Fibroblast of the conjunctiva (primary cell): ENCODE data around the gene SMURF1.
"Not testable (repeated sequence)": the region's sequence is repeated elsewhere in the genome, so short reads cannot be mapped to it uniquely, and the experiment has no call there.

Experiments used
- DNase-seq: peaks from one replicate; pipeline ENCODE4 v3.0.0-alpha.2; 2010; ENCODE audit warnings: low read depth

Gene SMURF1

DNA sequence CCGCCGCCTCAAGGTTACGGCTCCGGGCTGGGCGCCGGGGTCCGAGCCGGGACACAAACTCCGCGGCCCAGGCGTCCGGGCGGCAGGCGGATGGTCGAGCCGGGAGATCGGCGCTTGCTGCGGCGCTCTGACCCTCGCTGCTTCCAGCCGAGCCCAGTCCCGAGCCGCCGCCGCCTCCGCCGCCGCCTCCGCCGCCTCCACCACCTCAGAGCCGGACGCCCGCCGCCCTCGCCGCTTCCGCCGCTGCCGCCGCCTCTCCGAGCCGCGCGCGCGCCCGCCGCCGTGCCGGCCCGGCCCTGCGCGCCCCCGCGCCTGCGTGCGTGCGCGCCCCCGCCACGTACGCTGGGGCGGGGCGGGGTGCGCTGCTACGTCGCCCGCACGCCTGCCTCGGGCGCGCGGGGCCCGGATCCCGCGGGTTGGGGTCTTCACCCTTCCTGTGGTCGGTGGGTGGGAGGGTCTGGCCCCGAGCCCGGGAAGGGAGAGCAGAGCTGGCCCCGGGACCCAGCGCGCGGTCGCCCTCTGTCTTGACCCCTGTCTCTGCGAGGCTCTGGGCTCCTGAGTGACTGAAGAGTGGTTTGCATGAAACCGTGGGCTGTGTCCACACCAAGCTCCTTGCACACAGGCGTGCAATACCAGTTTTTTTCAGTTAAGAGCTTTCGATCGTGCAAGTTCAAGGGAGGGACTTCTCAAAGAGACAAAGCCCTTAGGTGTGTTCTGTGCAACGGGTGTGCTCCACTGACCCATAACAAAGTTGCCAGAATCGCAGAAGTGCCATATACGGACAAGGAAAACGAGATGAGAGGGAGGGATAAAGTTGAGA lies at the start of gene SMURF1:
Gene SMURF1, minus strand, starts transcription at position 256 of the 820 bp plus-strand sequence. CDS start 328 bp downstream, outside the sequence.
- no peak for DNase-seq

DNA sequence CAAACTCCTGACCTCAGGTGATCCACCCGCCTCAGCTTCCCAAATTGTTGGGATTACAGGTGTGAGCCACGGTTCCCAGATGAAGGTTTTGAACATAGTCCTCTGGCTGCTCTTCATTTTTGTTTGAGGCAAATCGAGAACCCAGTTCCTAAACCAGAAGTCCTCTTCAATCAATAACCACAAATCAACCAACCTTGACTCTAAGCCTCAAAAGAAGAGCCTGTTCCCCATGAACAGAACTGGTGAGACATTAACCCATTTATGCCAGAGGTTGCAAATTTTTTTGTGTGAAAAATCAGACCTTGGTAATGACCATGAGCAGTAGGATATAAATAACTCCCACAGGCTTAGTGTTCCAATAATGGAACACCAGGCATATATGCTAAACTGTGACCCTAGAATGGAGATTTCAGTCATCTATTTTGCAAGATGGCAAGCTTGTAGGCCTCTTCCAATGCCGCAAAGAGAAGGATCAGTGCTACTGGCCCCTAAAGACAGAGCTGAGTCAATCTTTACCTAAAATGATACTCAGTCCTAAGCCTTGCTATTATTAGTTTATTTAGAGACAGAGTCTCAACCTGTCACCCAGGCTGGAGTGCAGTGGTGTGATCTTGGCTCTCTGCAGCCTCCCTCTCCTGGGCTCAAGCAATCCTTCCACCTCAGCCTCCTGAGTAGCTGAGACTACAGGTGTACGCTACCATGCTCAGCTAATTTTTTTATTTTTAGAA lies 48.1 kb upstream of the SMURF1 start:
- no peak for DNase-seq

DNA sequence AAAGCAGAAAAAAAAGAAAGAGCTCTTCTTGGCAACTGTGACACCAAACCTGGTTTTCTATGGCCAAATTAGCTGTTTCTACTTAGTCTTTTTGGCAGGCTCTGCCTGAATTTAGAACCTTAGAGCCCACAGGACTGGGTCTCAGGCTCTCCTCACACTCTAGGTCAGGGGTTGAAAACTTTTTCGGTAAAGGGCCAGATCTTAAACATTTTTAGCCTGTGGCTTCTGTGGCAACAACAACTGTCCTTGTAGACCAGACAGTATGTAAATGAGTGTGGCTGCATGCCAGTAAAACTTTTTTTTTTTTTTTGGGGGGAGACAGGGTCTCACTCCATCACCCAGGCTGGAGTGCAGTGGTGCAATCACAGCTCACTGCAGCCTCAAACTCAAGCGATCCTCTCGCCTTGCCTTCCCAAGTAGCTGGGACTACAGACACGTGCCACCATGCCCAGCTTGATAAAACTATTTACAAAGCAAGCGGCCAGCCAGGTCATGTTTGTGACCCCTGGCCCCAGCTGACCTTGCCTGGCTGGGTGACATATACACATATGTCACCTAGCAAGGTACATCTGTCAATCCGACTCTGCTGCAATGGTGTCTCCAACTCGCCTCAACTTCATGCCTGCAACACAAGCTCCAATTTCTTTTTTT lies 46.6 kb upstream of the SMURF1 start:
- DNase-seq, result no peak

DNA sequence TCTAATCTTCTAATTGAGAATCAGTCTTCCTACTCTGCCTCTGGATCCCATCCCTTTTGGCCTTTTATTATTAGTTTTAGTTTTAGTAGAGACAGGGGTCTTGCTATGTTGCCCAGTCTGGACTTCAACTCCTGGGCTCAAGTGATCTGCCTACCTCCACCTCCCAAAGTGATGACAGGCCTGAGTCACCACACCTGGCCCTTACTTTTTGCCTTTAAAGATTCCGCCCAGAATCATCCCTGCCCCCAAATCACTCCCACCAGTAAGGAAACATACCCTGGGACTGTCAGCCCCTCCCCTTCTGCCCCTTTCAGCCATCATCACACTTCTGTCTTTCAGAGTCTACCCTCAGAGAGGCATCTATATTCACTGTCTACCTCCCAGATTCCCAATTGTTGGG lies 45.3 kb upstream of the SMURF1 start:
- DNase-seq, result no peak

DNA sequence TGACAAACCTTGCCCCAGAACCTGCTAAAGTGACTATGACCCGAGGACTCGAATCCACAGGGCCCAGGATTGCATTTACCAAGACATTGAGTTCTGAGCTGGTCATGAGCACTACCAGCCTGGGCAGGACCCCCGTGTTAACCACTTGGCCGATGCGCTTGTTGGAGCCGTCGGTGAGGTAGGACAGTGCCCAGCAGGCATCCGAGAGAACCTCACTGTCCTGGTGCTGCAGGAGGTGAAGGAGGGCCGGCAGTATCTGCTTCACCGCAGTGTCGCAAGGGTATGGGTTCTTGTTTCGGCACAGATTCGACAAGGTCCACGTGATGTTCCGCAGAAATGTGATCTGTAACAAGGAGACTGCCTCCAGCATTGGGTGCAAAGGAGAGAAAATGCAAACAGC lies 44.3 kb upstream of the SMURF1 start:
- DNase-seq, result no peak

DNA sequence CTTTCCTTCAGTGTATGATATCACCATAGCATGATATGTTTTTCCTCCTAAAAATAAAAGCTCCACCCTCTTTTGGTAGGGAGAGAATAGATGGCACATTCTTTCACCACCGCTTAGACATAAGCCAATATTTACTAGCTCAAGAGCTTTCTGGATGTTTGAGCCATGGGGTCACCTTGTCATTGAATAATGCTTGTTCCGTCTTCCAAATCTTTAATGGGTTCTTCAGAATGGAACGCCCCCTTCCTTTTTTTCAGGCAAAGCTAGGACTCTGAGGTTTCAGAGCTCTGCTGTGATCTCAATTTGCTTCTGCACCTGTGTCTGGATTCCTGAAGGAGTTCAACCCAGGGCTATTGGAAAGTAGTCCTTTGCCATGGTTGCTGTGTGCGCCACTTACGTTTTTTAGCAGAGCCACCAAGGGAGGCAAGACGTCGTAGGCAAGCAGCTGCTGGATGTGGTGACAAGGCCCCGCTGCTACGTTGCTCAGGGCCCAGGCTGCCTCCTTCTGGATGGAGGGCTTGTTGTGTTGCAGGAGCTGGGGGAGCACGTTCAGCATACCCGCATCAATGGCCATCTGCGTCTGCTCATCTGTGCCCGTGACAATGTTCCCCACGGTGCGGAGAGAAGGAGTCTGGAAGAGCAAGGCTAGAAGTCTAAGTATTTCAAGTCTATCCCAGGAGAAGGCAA lies 40.8 kb upstream of the SMURF1 start:
- no peak for DNase-seq

DNA sequence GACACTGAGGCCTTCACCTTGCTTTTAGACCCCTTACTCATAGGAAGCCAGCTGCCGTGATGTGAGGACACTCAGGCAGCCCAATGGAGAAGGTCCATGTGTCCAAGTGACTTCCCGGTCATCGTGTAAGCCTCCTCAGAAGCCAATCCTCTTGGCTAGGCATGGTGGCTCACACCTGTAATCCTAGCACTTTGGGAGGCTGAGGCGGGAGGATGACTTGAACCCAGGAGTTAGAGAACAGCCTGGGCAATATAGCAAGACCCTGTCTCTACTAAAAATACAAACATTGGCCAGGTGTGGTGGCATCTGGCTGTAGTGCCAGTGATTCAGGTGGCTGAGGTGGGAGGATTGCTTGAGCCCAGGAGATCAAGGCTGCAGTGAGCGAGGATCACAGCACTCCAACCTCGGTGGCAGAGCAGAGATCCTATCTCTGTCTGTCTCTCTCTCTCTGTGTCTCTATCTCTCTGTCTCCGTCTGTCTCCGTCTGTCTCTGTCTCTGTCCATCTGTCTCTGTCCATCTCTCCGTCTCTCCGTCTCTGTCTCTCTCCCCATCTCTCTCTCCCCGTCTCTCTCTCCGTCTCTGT lies 36.3 kb upstream of the SMURF1 start:
- DNase-seq, result no peak

DNA sequence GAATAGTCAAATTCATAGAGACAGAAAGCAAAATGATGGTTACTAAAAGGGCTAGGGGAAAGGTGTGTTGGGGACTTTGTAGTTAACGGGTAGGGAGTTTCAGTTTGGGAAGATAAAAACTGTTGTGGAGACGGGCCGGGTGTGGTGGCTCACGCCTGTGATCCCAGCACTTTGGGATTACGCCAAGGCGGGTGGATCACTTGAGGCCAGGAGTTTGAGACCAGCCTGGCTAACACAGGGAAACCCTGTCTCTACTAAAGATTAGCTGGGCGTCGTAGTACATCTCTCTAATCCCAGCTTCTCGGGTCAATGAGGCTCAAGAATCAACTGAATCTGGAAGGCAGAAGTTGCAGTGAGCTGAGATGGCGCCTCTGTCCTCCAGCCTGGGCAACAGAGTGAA lies 33.3 kb upstream of the SMURF1 start:
- no peak for DNase-seq

DNA sequence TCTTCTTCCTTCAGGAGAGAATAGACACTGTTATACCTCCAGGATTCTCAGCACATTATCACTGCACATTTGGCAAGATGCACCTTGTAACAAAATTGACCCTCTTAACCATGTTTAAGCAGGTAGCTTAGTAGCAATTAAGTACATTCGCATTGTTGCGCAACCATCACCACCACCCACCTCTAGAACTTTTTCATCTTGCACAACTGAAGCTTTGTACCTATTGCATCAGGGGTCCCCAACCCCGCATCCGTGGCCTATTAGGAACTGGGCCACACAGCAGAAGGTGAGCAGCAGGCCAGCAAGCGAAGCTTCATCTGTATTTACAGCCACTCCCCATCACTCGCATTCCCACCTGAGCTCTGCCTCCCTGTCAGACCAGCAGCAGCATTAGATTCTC lies 29.9 kb upstream of the SMURF1 start:
- DNase-seq, result no peak

DNA sequence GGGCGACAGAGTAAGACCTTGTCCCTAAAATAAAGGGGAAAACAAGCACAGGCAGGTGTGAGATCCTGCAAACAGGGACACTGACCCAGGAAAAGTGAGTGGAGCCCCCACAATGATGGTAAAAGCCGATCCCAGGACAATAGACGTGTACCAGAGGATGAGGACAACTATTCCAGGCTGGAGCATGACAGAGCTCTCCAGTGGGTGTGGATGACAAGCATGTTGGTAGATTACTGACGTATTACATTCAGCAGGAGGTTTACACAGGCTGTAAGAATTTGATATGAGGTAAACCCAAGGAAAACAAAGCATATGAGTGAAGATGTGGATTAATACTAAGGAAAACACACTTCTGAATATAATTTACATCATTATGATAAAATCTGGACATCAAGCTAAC lies 27.8 kb upstream of the SMURF1 start:
- DNase-seq, result no peak

DNA sequence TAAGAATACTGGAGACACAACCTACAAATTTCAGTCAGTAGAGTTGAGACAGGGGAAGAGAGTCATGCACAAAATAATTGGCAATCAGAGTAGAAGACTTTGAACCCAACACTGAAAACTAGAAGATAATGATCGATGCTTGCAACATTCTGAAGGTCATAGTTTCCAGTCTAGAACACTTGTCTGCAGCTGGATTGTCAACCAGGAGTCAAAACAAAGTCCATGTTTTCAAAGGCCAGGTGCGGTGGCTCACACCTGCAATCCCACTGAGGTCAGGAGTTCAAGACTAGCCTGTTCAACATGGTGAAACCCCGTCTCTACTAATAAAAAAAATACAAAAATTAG lies 26.8 kb upstream of the SMURF1 start:
- no peak for DNase-seq

DNA sequence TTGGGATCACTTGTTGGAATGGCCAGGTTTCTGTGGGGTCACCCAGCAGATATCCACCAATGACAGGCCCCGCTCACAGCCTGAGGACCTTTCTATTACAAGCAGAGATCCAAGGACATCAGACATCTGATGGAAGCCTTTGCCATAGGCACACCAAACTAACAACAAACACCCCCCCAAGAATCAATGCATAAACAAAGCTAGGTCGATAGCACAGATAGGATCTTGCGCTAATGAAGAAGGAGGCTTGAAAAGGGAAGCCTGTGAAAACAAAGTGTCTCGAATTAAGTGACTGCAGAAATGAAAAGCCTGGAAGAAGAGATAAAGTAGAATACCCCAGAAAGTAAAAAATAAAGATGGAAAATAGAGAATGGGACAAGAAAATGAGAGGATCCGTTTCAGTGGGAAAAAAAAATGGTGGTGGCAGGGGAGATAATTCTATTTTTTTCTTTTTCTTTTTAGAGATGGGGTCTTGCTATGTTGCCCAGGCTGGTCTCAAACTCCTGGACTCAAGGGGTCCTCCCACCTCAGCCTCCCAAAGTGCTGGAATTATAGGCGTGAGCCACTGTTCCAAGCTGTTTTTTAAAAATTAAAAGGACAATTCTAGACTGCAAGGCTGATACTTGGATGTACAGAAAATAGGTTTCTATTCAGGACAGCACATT lies 26.3 kb upstream of the SMURF1 start:
- no peak for DNase-seq

DNA sequence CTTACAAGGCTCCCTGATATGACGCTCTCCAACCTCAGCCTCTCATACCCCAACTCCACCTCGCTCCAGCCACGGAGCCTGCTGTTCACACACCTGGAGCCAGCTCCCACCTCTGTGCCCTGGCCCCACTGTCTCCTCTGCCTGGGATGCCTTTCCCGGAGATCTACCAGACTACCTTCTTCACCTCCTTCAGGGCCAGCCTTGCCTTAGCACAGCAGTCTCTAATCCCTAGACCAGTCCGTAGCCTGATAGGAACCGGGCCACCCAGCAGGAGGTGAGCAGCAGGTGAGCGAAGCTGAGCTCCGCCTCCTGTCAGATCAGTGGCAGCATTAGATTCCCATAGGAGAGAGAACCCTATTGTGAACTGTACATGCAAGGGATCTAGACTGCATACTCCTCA lies 23.2 kb upstream of the SMURF1 start:
- DNase-seq, result no peak

DNA sequence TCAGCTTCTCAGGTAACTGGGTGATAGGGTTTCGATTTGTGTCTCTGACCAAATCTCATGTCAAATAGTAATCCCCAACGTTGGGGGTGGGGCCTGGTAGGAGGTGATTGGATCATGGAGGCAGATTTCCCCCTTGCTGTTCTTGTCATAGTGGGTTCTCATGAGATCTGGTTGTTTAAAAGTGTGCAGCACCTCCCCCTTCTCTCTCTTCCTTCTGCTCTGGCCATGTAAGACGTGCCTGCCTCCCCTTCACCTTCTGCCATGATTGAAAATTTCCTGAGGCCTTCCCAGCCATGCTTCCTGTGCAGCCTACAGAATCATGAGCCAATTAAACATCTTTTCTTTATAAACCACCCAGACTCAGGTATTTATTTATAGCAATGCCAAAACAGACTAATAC lies 21.9 kb upstream of the SMURF1 start:
- no peak for DNase-seq

DNA sequence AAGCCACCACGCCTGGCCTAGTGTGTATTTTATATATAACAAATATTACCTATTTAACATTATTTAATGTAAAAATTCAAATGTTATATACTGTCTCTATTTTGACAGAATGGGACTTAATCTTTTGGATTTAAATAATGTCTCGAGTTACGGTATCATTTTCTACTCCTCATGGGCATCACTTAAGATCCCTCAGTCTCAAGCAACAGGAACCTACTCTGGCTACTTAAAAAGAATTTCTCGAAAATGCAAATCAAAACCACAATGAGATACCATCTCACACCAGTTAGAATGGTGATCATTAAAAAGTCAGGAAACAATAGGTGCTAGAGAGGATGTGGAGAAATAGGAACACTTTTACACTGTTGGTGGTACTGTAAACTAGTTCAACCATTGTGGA lies 19.8 kb upstream of the SMURF1 start:
- DNase-seq, result not testable (repeated sequence)

DNA sequence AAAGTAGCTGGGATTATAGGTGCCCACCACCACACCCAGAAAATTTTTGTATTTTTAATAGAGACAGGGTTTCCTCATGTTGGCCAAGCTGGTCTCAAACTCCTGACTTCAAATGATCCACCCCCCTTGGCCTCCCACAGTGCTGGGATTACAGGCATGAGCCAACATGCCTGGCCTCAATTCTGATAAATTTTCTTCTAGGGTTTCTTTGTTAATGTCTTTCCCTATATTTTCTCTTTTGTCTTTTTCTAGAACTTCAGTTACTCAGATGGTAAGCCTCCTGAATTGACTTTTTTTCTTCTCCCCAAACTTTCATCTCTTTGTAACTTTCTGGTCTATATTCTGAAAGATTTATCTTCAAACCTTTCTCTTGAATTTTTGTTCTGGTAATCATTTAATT lies 12.7 kb upstream of the SMURF1 start:
- no peak for DNase-seq

DNA sequence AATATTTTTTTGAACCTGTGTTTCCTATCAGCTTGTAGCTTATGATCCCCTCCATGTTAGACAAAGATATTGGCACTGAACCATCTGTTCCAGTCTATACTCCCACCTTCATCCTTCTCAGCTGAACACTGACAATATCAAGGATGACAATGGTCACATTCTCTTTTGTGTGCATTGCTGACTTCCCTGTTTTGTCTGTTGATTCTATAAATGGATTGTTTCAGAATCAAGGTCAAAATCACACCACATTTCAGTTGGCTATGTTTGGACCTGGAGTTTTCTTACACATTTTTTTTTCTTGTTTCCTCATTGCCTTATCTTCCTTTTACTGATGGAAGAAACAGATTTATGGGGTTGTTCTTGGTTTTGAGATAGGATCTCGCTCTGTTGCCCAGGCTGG lies 11.3 kb upstream of the SMURF1 start:
- DNase-seq, result no peak

DNA sequence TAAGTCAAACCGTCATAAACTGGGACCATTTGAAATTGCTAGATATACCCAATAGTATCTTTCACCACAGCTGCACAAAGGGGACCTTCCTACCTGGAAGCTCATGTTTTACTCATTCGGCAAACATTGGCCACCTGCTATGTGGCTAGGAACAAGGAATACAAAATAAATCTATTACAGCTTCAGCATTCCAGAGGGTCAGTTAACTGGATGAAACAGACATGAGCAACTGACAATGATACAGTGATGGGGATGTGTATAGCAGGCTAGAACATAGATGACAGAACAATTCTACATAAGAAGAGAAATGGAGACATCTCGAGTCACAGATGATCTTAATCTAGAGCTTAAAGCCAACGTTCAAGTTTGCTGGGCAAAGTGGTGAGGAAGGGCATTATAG lies 3.1 kb upstream of the SMURF1 start:
- no peak for DNase-seq

DNA sequence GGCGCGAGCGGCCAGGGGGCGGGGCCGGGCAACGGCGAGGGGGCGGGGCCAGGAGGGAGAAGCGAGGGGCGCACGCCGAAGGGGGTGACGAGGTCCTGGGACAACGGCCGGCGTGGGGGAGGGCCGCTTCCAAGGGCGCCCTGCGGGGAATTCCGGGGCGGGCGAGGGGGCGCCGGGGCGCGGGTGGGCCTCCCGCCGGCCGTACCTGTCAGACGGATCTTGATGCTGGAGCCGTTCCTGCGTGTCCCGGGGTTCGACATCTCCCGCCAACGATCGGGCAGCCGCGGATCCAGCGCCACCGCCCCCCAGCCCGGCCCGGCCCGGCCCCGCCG lies 421 bp downstream of the SMURF1 start:
- no peak for DNase-seq

DNA sequence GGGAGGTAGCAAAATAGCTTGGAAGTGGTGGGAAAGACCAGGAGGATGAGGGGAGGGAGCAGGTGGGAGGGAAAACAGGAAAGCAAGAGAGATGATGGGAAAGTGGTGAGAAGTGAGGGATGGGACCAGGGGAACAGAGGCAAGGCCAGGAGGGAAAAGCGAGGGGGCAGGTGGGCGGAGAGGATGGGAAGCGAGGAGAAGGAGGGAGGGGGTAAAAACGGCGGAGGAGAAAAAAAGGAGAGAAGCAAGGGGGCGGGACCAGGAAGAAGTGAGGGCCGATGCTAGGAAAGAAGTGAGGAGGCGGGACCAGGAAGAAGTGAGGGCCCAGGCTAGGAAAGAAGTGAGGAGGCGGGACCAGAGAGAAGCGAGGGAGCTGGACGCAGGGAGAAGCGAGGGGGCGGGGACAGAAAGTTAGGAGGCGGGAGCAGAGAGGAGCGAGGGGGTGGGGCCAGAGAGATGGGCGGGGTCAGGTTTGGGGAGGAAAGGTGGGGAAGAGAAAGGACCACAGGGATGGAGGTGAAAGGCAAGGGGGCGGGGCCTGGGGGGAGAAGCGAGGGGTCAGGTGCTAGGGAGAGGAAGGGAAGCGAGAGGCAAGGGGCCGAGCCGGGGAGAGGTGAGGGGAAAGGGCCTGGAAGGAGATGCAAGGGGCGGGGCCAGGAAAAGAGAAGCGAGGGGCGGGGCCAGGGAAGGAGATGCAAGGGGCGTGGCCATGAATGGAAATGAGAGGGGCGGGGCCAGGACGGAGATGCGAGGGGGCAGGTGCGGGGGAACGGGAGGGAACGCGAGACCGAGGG lies 984 bp downstream of the SMURF1 start:
- peak; percentile 82 for DNase-seq
